Left forelimb (tissue), 1 donor: Measurements from ENCODE around the gene FREM1.

Experiments used
- DNase-seq: peaks from one replicate; pipeline ENCODE4 v3.0.0-alpha.2; 2018; ENCODE audit warnings: low spot score

FREM1 gene

GRCh38 chr9:14705079-14705478, 205.1 kb downstream of the FREM1 start:
- DNase-seq: no peak

- DNase-seq: no peak
Observed at GRCh38 chr9:14704281-14704680, 205.9 kb downstream of the FREM1 start.

GRCh38 chr9:14702200-14702720, 208.0 kb downstream of the FREM1 start:
- DNase-seq: no peak

- peak; percentile 84 for DNase-seq
Observed at GRCh38 chr9:14693251-14693861, 216.9 kb downstream of the FREM1 start, which contains the start of gene ZDHHC21. TSS of gene ZDHHC21 (minus strand) at chr9:14693432. CDS start at chr9:14674340, 19,092 bp downstream.

- DNase-seq: peak; percentile 67
Observed at GRCh38 chr9:14692470-14693250, 217.6 kb downstream of the FREM1 start.

- DNase-seq: no peak
Observed at GRCh38 chr9:14690948-14691730, 219.1 kb downstream of the FREM1 start.

- no peak for DNase-seq
Observed at GRCh38 chr9:14687042-14687719, 223.0 kb downstream of the FREM1 start.

GRCh38 chr9:14686168-14686567, 224.1 kb downstream of the FREM1 start:
- DNase-seq: no peak
